ENCODE results near the gene IGFN1. TPM values are rescaled to one million over a fixed set of nuclear protein-coding genes. Genes with fewer than 3 reads are reported as not detected.

The IGFN1 gene
- total RNA-seq, 1 experiment from 2014 or later = 4.3 TPM

- no peaks in the 10 kb centered on the region for H4K20me1 ChIP-seq (ENCODE audit: insufficient read depth)
- no TSS peak for BruUV-seq (replicated peaks)
- no peaks in the 10 kb centered on the region for H3K36me3 ChIP-seq (ENCODE audit: low read depth)
- DNase-seq = peak; percentile 98
- ChIA-PET CTCF (interaction anchor here (1.5 kb wide), 1 partner anchor 15 kb away, joined by 5 read pairs; no protein-coding TSS in a partner anchor), POLR2A (ENCODE audit: unreplicated experiment) (interaction anchor here (0.6 to 0.7 kb wide), 4 partner anchors 14 to 606 kb away, joined by 3 to 9 read pairs (median 6); partner anchors contain the start of gene DDX59)
- H3K9me3 ChIP-seq (ENCODE audit: insufficient read depth, low read depth) = no peaks in the 10 kb centered on the region
- no peak for TF ChIP-seq EZH2 (IDR thresholded peaks at IDR 0.05; ENCODE audit: low read depth)
- no peak for TF ChIP-seq CTCF (conservative IDR thresholded peaks at IDR 0.05)
- no peak overlapping the region for H2AFZ ChIP-seq
- H3K27me3 ChIP-seq (ENCODE audit: insufficient read depth, low read depth) = no peaks in the 10 kb centered on the region
- H3K4me3 ChIP-seq = no peak overlapping the region
- peak overlapping the region; percentile 57 for H3K4me2 ChIP-seq
- H3K4me1 ChIP-seq (replicated peaks; ENCODE audit: insufficient read depth) = peaks cover 33% of the 10 kb centered on the region
- H3K9me2 ChIP-seq (ENCODE audit: insufficient read depth) = no peaks in the 10 kb centered on the region
- intact Hi-C loops (cut with micrococcal nuclease; ENCODE audit: unreplicated experiment) = loop anchor here (1.0 kb wide), 1 partner anchor 36 kb away; no protein-coding TSS in a partner anchor
- H3K27ac ChIP-seq = peak overlapping the region; percentile 78
- H3F3A ChIP-seq (ENCODE audit: insufficient read depth, low read depth) = peaks cover 24% of the 10 kb centered on the region
- no peaks in the 10 kb centered on the region for H3K79me2 ChIP-seq (ENCODE audit: low read depth)
Observed at GRCh38 chr1:201275253-201275666, 84.6 kb downstream of the IGFN1 start.

DNA sequence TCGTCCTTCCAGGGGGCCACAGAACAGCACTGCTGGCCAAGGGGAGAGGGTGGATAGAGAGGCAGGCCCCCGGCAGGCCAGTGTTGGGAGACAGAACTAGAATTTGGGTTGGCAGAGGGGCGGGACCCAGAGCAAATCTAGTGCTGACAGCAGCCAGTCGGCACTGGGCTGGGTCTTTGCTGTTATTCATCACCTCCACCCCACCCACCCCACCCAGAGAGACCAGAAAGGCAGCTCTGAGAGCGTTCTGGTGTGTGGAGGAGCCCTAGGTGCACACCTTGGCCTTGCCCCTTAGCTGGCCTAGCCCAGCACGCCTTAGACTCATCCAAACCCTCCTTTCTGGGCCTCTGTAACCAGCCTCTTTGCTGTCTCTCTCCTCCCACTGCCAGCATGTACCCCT, 86.3 kb downstream of the IGFN1 start:
- no peaks in the 10 kb centered on the region for H4K20me1 ChIP-seq (ENCODE audit: insufficient read depth)
- ChIA-PET CTCF (interaction anchor here (0.6 to 0.7 kb wide), 4 partner anchors 19 to 124 kb away, joined by 3 to 9 read pairs (median 4); no protein-coding TSS in a partner anchor), POLR2A (ENCODE audit: unreplicated experiment) (interaction anchor here (1.0 kb wide), 1 partner anchor 437 kb away, joined by 5 read pairs; no protein-coding TSS in a partner anchor)
- H3K27ac ChIP-seq = peak overlapping the region; percentile 78
- H3K4me2 ChIP-seq = peak overlapping the region; percentile 57
- H2AFZ ChIP-seq = no peak overlapping the region
- DNase-seq = peak; percentile 52 to 61
- H3F3A ChIP-seq (ENCODE audit: insufficient read depth, low read depth) = peaks cover 25% of the 10 kb centered on the region
- no peaks in the 10 kb centered on the region for H3K9me3 ChIP-seq (ENCODE audit: insufficient read depth, low read depth)
- H3K4me3 ChIP-seq = no peak overlapping the region
- no TSS peak for BruUV-seq (replicated peaks)
- H3K27me3 ChIP-seq (ENCODE audit: insufficient read depth, low read depth) = no peaks in the 10 kb centered on the region
- no peak for TF ChIP-seq EZH2 (IDR thresholded peaks at IDR 0.05; ENCODE audit: low read depth)
- TF ChIP-seq CTCF (conservative IDR thresholded peaks at IDR 0.05) = no peak
- intact Hi-C loops (cut with micrococcal nuclease; ENCODE audit: unreplicated experiment) = no loop called here
- H3K9me2 ChIP-seq (ENCODE audit: insufficient read depth) = no peaks in the 10 kb centered on the region
- peaks cover 33% of the 10 kb centered on the region for H3K4me1 ChIP-seq (replicated peaks; ENCODE audit: insufficient read depth)
- H3K79me2 ChIP-seq (ENCODE audit: low read depth) = no peaks in the 10 kb centered on the region
- H3K36me3 ChIP-seq (ENCODE audit: low read depth) = no peaks in the 10 kb centered on the region

- POLR2A ChIA-PET (ENCODE audit: unreplicated experiment) = interaction anchor here (1.0 kb wide), 1 partner anchor 436 kb away, joined by 5 read pairs; no protein-coding TSS in a partner anchor
- H4K20me1 ChIP-seq (ENCODE audit: insufficient read depth) = no peaks in the 10 kb centered on the region
- intact Hi-C loops (cut with micrococcal nuclease; ENCODE audit: unreplicated experiment) = no loop called here
- peaks cover 25% of the 10 kb centered on the region for H3F3A ChIP-seq (ENCODE audit: insufficient read depth, low read depth)
- peak in 1 of 2 experiments; percentile 58 for DNase-seq
- H3K9me3 ChIP-seq (ENCODE audit: insufficient read depth, low read depth) = no peaks in the 10 kb centered on the region
- no peaks in the 10 kb centered on the region for H3K36me3 ChIP-seq (ENCODE audit: low read depth)
- H3K9me2 ChIP-seq (ENCODE audit: insufficient read depth) = no peaks in the 10 kb centered on the region
- BruUV-seq (replicated peaks) = no TSS peak
- CTCF ChIA-PET = interaction anchor here (0.6 to 0.7 kb wide), 2 partner anchors 19 to 69 kb away, joined by 4 to 9 read pairs; no protein-coding TSS in a partner anchor
- H2AFZ ChIP-seq = no peak overlapping the region
- peaks cover 33% of the 10 kb centered on the region for H3K4me1 ChIP-seq (replicated peaks; ENCODE audit: insufficient read depth)
- peak overlapping the region; percentile 57 for H3K4me2 ChIP-seq
- H3K79me2 ChIP-seq (ENCODE audit: low read depth) = no peaks in the 10 kb centered on the region
- no peak overlapping the region for H3K4me3 ChIP-seq
- peak overlapping the region; percentile 78 for H3K27ac ChIP-seq
- TF ChIP-seq CTCF (conservative IDR thresholded peaks at IDR 0.05) (no peak), EZH2 (IDR thresholded peaks at IDR 0.05; ENCODE audit: low read depth) (no peak)
- H3K27me3 ChIP-seq (ENCODE audit: insufficient read depth, low read depth) = no peaks in the 10 kb centered on the region
Observed at GRCh38 chr1:201277441-201277840, 86.8 kb downstream of the IGFN1 start.

Other genes with a start within 250 kb of the IGFN1 start
- gene KIF21B, start 167.1 kb upstream of the IGFN1 start, total RNA-seq (2021) = 1.9 and 3.7 TPM in 2 replicates
- not detected in 2 replicates for gene CACNA1S, start 78.4 kb upstream of the IGFN1 start, total RNA-seq (2021)
- gene ASCL5, start 63.6 kb upstream of the IGFN1 start, total RNA-seq (2021) = 0.24 and 0.38 TPM in 2 replicates
- gene TMEM9, start 36.4 kb upstream of the IGFN1 start, total RNA-seq (2021) = 92.9 and 94.3 TPM in 2 replicates
- 0.94 and 1.1 TPM in 2 replicates for gene PKP1, start 92.7 kb downstream of the IGFN1 start, total RNA-seq (2021)
- gene TNNT2, start 186.9 kb downstream of the IGFN1 start, total RNA-seq (2021) = 4.8 and 6.4 TPM in 2 replicates
- 54.7 and 61.6 TPM in 2 replicates for gene LAD1, start 208.5 kb downstream of the IGFN1 start, total RNA-seq (2021)
- gene TNNI1, start 230.9 kb downstream of the IGFN1 start, total RNA-seq (2021) = not detected in 2 replicates